ENCODE measurements around the gene GABRB2.
"Not testable (repeated sequence)": the region's sequence is repeated elsewhere in the genome, so short reads cannot be mapped to it uniquely, and the experiment has no call there.

The GABRB2 gene

GRCh38 chr5:161287436-161287835, 259.1 kb downstream of the GABRB2 start:
- no peak for DNase-seq

- no peak for DNase-seq
Measured at GRCh38 chr5:161286066-161286655, 260.4 kb downstream of the GABRB2 start.

- DNase-seq = no peak
Measured at GRCh38 chr5:161284445-161284844, 262.1 kb downstream of the GABRB2 start.

GRCh38 chr5:161283296-161283695, 263.2 kb downstream of the GABRB2 start:
- DNase-seq = no peak

GRCh38 chr5:161278739-161279660, 267.5 kb downstream of the GABRB2 start:
- DNase-seq = no peak

- no peak for DNase-seq
Measured at GRCh38 chr5:161277011-161277410, 269.5 kb downstream of the GABRB2 start.

GRCh38 chr5:161274951-161275350, 271.6 kb downstream of the GABRB2 start:
- no peak for DNase-seq

- no peak for DNase-seq
Measured at GRCh38 chr5:161273410-161273809, 273.1 kb downstream of the GABRB2 start.

GRCh38 chr5:161271816-161272215, 274.7 kb downstream of the GABRB2 start:
- DNase-seq = no peak

GRCh38 chr5:161269125-161269524, 277.4 kb downstream of the GABRB2 start:
- DNase-seq = no peak

GRCh38 chr5:161266954-161267353, 279.6 kb downstream of the GABRB2 start:
- DNase-seq = no peak

- DNase-seq = no peak
Measured at GRCh38 chr5:161265006-161265405, 281.5 kb downstream of the GABRB2 start.

GRCh38 chr5:161263191-161263590, 283.3 kb downstream of the GABRB2 start:
- DNase-seq = no peak

- no peak for DNase-seq
Measured at GRCh38 chr5:161261668-161262323, 284.7 kb downstream of the GABRB2 start.

- DNase-seq = no peak
Measured at GRCh38 chr5:161258438-161258837, 288.1 kb downstream of the GABRB2 start.

GRCh38 chr5:161256957-161257356, 289.6 kb downstream of the GABRB2 start:
- DNase-seq = no peak

GRCh38 chr5:161252955-161253354, 293.6 kb downstream of the GABRB2 start:
- DNase-seq = not testable (repeated sequence)

GRCh38 chr5:161246749-161247148, 299.8 kb downstream of the GABRB2 start:
- no peak for DNase-seq

GRCh38 chr5:161245846-161246245, 300.7 kb downstream of the GABRB2 start:
- not testable (repeated sequence) for DNase-seq
